Tibial nerve (tissue), 4 donors: Measurements from ENCODE around the gene OR9Q1.

Experiments
- CTCF ChIP-seq, 5 experiments: fragments of 200-600 bp in 3 of 5; fragments of 450-650 bp in 2 of 5; sonication (generic) in 3 of 5; IDR thresholded peaks; one replicate each; pipeline ENCODE4 v1.5.1; 2016 to 2019; ENCODE audit warnings: antibody characterized with exemption in 5 of 5, mild to moderate bottlenecking in 3 of 5, moderate library complexity in 2 of 5
- EP300 ChIP-seq, 2 donors: sonication (generic); formaldehyde crosslinking; IDR thresholded peaks; one replicate each; pipeline ENCODE4 v1.6.1; 2017; ENCODE audit warnings: antibody characterized with exemption in 2 of 2, mild to moderate bottlenecking in 1 of 2
- POLR2A ChIP-seq, 2 donors: fragments of 450-650 bp; IDR thresholded peaks; one replicate each; pipeline ENCODE4 v1.6.1; 2017; ENCODE audit warnings: antibody characterized with exemption in 2 of 2, mild to moderate bottlenecking in 2 of 2, moderate library complexity in 2 of 2

GRCh38 chr11:58027341-58027740 is 3.7 kb downstream of the OR9Q1 start:
- TF ChIP-seq CTCF (IDR thresholded peaks at IDR 0.05): no peak
- no peak for TF ChIP-seq EP300 (IDR thresholded peaks at IDR 0.05)
- no peak for TF ChIP-seq POLR2A (IDR thresholded peaks at IDR 0.05)
